SK-N-SH (cell line): ENCODE results near the gene DERL3. TPM values are rescaled to one million over a fixed set of nuclear protein-coding genes. Genes with fewer than 3 reads are reported as not detected.

Source experiments
- CTCF ChIA-PET: fragments of 300-600, 350-600 bp; formaldehyde crosslinking; extraction: SDS; loops from one replicate; lab custom pipeline; 2021; lab: Yijun Ruan, JAX
- POLR2A ChIA-PET: fragments of 350-600 bp; sonication (Branson Sonifier 250); formaldehyde crosslinking; extraction: SDS; loops from one replicate; lab custom pipeline; 2020; ENCODE audit warnings: antibody characterized with exemption, inconsistent platforms; lab: Yijun Ruan, JAX
- DNase-seq: peaks from one replicate; pipeline ENCODE4 v3.0.0; 2012
- H2AFZ ChIP-seq: fragments of 200-600 bp; sonication (generic); 2 replicates; pipeline ENCODE4 v1.8.1; 2016; ENCODE audit warnings: antibody characterized with exemption, mild to moderate bottlenecking, low read depth
- H3F3A ChIP-seq: fragments of 200-600 bp; sonication (generic); replicated peaks from 2 replicates; pipeline ENCODE3; 2016; ENCODE audit warnings: antibody characterized with exemption, mild to moderate bottlenecking; ENCODE audit not compliant: insufficient read depth
- H3K27ac ChIP-seq, 2 experiments: fragments of 200-500 bp in 1 of 2; fragments of 200-600 bp in 1 of 2; sonication (Bioruptor generic) in 1 of 2; sonication (generic), shearing (Covaris generic) in 1 of 2; 2 replicates each; pipeline versions ENCODE4 v1.5.1 to v1.6.1; 2014 to 2016; ENCODE audit warnings: low read depth in 2 of 2, inconsistent platforms in 1 of 2, low read length in 1 of 2, mild to moderate bottlenecking in 1 of 2, mixed read lengths in 1 of 2
- H3K27me3 ChIP-seq: fragments of 200-600 bp; sonication (generic), shearing (Covaris generic); 2 replicates; pipeline ENCODE4 v1.6.1; 2016; ENCODE audit warnings: mixed run types; ENCODE audit not compliant: insufficient read depth
- H3K36me3 ChIP-seq, 2 experiments: fragments of 200-500 bp in 1 of 2; fragments of 200-600 bp in 1 of 2; sonication (Bioruptor generic) in 1 of 2; sonication (generic) in 1 of 2; replicated peaks in 1 of 2; 2 replicates each; pipeline versions ENCODE3 to v1.5.1; 2014 to 2016; ENCODE audit warnings: low read length in 1 of 2, mild to moderate bottlenecking in 1 of 2; ENCODE audit not compliant: insufficient read depth in 2 of 2, control insufficient read depth in 1 of 2
- H3K4me1 ChIP-seq, 2 experiments: fragments of 200-500 bp in 1 of 2; fragments of 200-600 bp in 1 of 2; sonication (Bioruptor generic) in 1 of 2; sonication (generic), shearing (Covaris generic) in 1 of 2; 2 replicates each; pipeline versions ENCODE4 v1.5.1 to v1.6.1; 2014 to 2016; ENCODE audit warnings: low read depth in 1 of 2, low read length in 1 of 2, mixed run types in 1 of 2; ENCODE audit not compliant: insufficient read depth in 2 of 2, control insufficient read depth in 1 of 2
- H3K4me2 ChIP-seq: fragments of 200-600 bp; sonication (generic), shearing (Covaris generic); 2 replicates; pipeline ENCODE4 v1.6.1; 2017; ENCODE audit warnings: mixed run types
- H3K4me3 ChIP-seq, 2 experiments: fragments of 200-500 bp in 1 of 2; fragments of 200-600 bp in 1 of 2; sonication (Bioruptor generic) in 1 of 2; sonication (generic), shearing (Covaris generic) in 1 of 2; 2 replicates each; pipeline versions ENCODE4 v1.5.1 to v1.8.1; 2014 to 2016; ENCODE audit warnings: low read depth in 2 of 2, inconsistent platforms in 1 of 2, low read length in 1 of 2, mild to moderate bottlenecking in 1 of 2, mixed read lengths in 1 of 2, moderate library complexity in 1 of 2
- H3K79me2 ChIP-seq: fragments of 200-600 bp; sonication (generic); 2 replicates; pipeline ENCODE4 v1.8.1; 2017; ENCODE audit warnings: mild to moderate bottlenecking; ENCODE audit not compliant: insufficient read depth
- H3K9ac ChIP-seq: fragments of 200-600 bp; sonication (generic); 2 replicates; pipeline ENCODE4 v1.6.1; 2017; ENCODE audit warnings: mixed run types
- H3K9me2 ChIP-seq: fragments of 200-600 bp; sonication (generic); 2 replicates; pipeline ENCODE4 v1.6.1; 2017; ENCODE audit warnings: mixed run types
- H3K9me3 ChIP-seq: fragments of 200-600 bp; sonication (generic); 2 replicates; pipeline ENCODE4 v1.6.1; 2017; ENCODE audit warnings: mixed run types, mild to moderate bottlenecking, moderate library complexity
- H4K20me1 ChIP-seq: fragments of 200-600 bp; sonication (generic); 2 replicates; pipeline ENCODE4 v1.6.1; 2017; ENCODE audit warnings: mild to moderate bottlenecking, mixed run types; ENCODE audit not compliant: insufficient read depth
- ELF1 ChIP-seq: IDR thresholded peaks from 2 replicates; pipeline ENCODE4 v1.4.0; 2012
- EP300 ChIP-seq, 2 experiments: IDR thresholded peaks; 2 replicates each; pipeline versions ENCODE4 v1.4.0 to v1.6.1; 2012; ENCODE audit warnings: borderline replicate concordance in 1 of 2, low read depth in 1 of 2, low read length in 1 of 2
- EZH2phosphoT487 ChIP-seq: fragments of 200-600 bp; sonication (generic); IDR thresholded peaks from 2 replicates; pipeline ENCODE4 v1.6.1; 2017; ENCODE audit warnings: low read depth, mixed run types, mild to moderate bottlenecking, antibody characterized with exemption, moderate library complexity, borderline replicate concordance
- GABPA ChIP-seq: IDR thresholded peaks from 2 replicates; pipeline ENCODE4 v1.4.0; 2012; ENCODE audit warnings: low read depth, mild to moderate bottlenecking
- PBX3 ChIP-seq: IDR thresholded peaks from 2 replicates; pipeline ENCODE4; 2012
- SMC3 ChIP-seq: IDR thresholded peaks from 2 replicates; pipeline ENCODE4 v1.6.1; 2012; ENCODE audit warnings: low read depth, low read length, improper control_type of control experiment
- TCF12 ChIP-seq: IDR thresholded peaks from 2 replicates; pipeline ENCODE4 v1.4.0; 2012
- USF1 ChIP-seq: IDR thresholded peaks from 2 replicates; pipeline ENCODE4 v1.4.0; 2012; ENCODE audit warnings: low read depth, borderline replicate concordance
- USF2 ChIP-seq: fragments of 150-350 bp; IDR thresholded peaks from 2 replicates; pipeline ENCODE4 v1.6.1; 2017; ENCODE audit warnings: antibody characterized with exemption, low read length, low read depth, borderline replicate concordance
- YY1 ChIP-seq: IDR thresholded peaks from 2 replicates; pipeline ENCODE4 v1.4.0; 2012; ENCODE audit warnings: low read depth, mild to moderate bottlenecking
- WGBS: methylation state at CpG from one replicate; pipeline ENCODE4 v1.1.6; 2017; ENCODE audit warnings: low lambda C conversion rate; 5-methylcytosine and 5-hydroxymethylcytosine counted together
- polyA plus RNA-seq, 3 experiments: library from polyadenylated mRNA; depleted of rRNA; stranded (reverse); fragments of >200 nt; gene quantifications; 2 replicates each; pipeline ENCODE4 v1.2.3, GENCODE V29; 2012

DERL3 gene
- polyA plus RNA-seq, 1 of the 3 experiments (the other 2 are of a cell fraction): not detected

- CTCF ChIA-PET: interaction anchor here (1.3 to 2.8 kb wide), 5 partner anchors 15 to 63 kb away, joined by 3 to 17 read pairs (median 6); partner anchors contain the start of gene CHCHD10
- no peak for DNase-seq
- TF ChIP-seq ELF1 (no peak), EP300 (IDR thresholded peaks at IDR 0.05; ENCODE audit: borderline replicate concordance in 1 of 2, low read depth in 1 of 2, low read length in 1 of 2) (no peak), SMC3 (no peak), PBX3 (no peak), EZH2phosphoT487 (no peak), YY1 (no peak)
- Histone ChIP-seq H4K20me1 (no peaks in the 10 kb centered on the region; the same call in 1 of the 2 replicates), H3K27ac (peak overlapping the region in 1 of 2 experiments; percentile 83; a peak in 2 of 4 replicates), H3K27me3 (no peaks in the 10 kb centered on the region), H3K4me3 (no peak overlapping the region), H3F3A (peaks cover 17% of the 10 kb centered on the region), H2AFZ (no peak overlapping the region), H3K79me2 (peaks cover 21% of the 10 kb centered on the region), H3K9me3 (no peaks in the 10 kb centered on the region), H3K4me2 (no peak overlapping the region), H3K4me1 (peaks cover 0 to 80% of the 10 kb centered on the region in 2 experiments; a peak in 2 of 4 replicates), H3K9me2 (no peaks in the 10 kb centered on the region), H3K36me3 (peaks cover 15 to 56% of the 10 kb centered on the region in 2 experiments), H3K9ac (no peak overlapping the region)
- WGBS: 87% methylated on average over 6 of the region's 8 CpGs
- POLR2A ChIA-PET: no interaction called here
Observed at GRCh38 chr22:23831261-23831660, 7.5 kb downstream of the DERL3 start.

- H3F3A ChIP-seq: peaks cover 17% of the 10 kb centered on the region
- peaks cover 22 to 49% of the 10 kb centered on the region in 2 experiments for H3K36me3 ChIP-seq
- H3K9ac ChIP-seq: no peak overlapping the region
- no peaks in the 10 kb centered on the region for H3K9me3 ChIP-seq
- H3K4me3 ChIP-seq: no peak overlapping the region
- POLR2A ChIA-PET: interaction anchor here (2.0 kb wide), 1 partner anchor 16 kb away, joined by 8 read pairs; no protein-coding TSS in a partner anchor
- CTCF ChIA-PET: interaction anchor here (0.6 to 1.1 kb wide), 3 partner anchors 20 to 173 kb away, joined by 3 to 4 read pairs (median 4); partner anchors contain the start of gene SLC2A11
- H4K20me1 ChIP-seq: no peaks in the 10 kb centered on the region; the same call in 1 of the 2 replicates
- no peaks in the 10 kb centered on the region for H3K27me3 ChIP-seq
- no peak overlapping the region; the same call in 1 of the 2 replicates for H3K4me2 ChIP-seq
- peak overlapping the region; percentile 54 to 80; a peak in 3 of 4 replicates for H3K27ac ChIP-seq
- WGBS: 76% methylated on average over 7 of the region's 7 CpGs
- H2AFZ ChIP-seq: no peak overlapping the region
- peaks cover 21% of the 10 kb centered on the region for H3K79me2 ChIP-seq
- peaks cover 0 to 82% of the 10 kb centered on the region in 2 experiments; a peak in 2 of 4 replicates for H3K4me1 ChIP-seq
- DNase-seq: peak; percentile 35
- H3K9me2 ChIP-seq: no peaks in the 10 kb centered on the region
- TF ChIP-seq TCF12 (peak; percentile 93), GABPA (no peak), USF1 (peak; percentile 89), EP300 (IDR thresholded peaks at IDR 0.05; ENCODE audit: borderline replicate concordance in 1 of 2, low read depth in 1 of 2, low read length in 1 of 2) (no peak), USF2 (0 out of 2 replicates have a peak, but pooled peaks have one; percentile 54)
Observed at GRCh38 chr22:23829845-23830372, 8.9 kb downstream of the DERL3 start.
